NCI-H146 (cell line): Measurements from ENCODE around the gene ARHGEF39.
"Not testable (repeated sequence)": the region's sequence is repeated elsewhere in the genome, so short reads cannot be mapped to it uniquely, and the experiment has no call there.

Experiments used
- DNase-seq: peaks from one replicate; lab custom pipeline; 2025; lab: John Stamatoyannopoulos, UW

Gene ARHGEF39

GRCh38 chr9:35650341-35651158 lies 14.4 kb downstream of the ARHGEF39 start, which contains the start of gene SIT1:
Gene SIT1, minus strand, starts transcription at chr9:35650931. Its CDS starts 78 bp downstream, at chr9:35650853.
- no peak for DNase-seq

DNA sequence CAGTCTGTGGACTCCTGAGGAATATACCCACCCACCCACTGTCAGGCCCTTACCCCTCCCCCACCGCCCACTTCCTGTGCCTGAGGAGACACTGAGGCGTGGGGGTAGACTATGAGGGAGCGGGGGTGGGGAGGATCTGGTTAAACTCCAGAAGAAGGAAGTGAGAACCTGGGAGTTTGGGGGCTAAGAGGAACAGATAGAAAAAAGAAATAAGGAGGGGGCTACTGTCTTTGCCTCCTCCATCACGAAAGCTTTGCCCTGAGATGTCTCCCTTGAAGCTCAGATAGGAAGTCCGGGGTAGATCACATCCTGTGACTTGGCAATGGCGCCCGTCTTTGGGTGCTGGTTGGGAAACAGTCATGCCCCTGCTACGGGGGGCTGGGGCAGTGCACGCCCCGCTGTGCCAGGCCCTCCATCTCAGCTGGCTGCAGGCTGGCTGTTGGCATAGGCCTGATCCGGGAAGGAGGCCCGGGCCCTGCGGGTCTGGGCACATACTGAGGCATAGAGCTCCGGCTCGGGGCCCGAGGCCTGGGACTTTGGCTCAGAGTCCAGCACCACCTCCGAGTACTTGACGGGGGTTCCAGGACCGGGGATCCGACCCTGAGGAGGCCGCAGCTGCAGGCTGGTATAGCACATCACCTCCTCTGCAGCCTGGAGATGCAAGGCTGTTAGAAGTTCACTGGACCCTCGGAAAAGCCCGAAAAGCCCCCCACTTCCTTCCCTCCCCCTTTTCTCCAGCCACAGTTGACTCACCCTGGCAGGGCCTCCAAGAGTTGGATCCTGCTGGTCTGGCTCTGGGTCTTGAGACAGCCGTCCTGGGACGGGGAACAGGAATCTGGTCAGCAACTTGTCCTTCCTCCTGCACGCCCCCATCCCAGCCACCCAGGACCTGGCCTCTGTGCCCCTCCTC lies 15.3 kb downstream of the ARHGEF39 start:
- DNase-seq: no peak

GRCh38 chr9:35646533-35647265 lies 18.3 kb downstream of the ARHGEF39 start:
- peak; percentile 92 for DNase-seq

DNA sequence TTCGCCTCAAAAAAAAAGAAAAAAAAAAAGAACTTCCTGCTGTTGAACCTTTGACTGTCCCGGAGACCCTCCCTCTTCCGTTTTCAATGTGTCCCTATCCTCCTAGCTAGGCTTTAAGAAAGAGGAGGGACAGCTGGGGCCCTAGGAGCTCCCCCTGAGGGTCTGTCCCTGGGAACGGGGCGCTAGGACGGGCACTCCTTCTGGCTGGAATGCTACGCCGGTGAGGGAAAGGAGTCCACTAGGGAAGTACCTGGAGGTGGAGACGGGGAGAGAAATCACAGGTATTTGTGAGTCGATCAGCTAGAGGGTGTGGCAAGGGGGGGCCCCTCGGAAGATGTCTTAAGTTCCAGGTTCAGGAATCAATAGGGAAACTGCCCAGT lies 18.9 kb downstream of the ARHGEF39 start:
- peak; percentile 80 for DNase-seq

DNA sequence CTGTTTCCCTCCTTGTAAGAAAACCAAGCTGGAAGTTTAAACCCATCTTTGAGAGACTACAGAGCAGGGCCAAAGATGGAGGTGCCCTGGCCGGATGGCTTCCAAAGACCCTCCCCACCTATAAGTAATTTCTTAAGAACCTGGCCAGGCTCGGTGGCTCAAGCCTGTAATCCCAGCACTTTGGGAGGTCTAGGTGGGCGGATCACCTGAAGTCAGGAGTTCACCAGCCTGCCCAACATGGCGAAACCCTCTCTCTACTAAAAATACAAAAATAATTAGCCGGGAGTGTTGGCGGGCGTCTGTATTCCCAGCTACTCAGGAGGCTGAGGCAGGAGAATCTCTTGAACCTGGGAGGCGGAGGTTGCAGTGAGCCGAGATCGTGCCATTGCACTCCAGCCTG lies 19.3 kb downstream of the ARHGEF39 start:
- not testable (repeated sequence) for DNase-seq

DNA sequence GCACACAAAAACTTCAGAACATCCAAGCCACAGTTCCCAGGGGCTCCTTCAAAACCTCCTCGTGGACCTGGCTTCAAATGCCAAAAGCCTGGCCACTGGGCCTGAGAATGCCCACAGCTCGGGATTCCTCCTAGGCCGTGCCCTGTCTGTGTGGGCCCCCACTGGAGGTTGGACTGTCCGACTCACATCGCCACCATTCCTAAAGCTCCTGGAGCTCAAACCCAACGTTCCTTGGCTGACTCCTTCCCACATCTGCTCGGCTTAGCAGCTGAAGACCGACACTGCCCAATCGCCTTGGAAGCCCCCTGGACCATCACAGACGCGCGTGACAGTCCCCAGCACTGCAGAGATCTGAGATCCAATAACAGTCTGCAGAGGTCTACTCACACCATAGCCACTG lies 21.9 kb downstream of the ARHGEF39 start:
- DNase-seq: no peak

GRCh38 chr9:35641478-35641877 lies 23.5 kb downstream of the ARHGEF39 start:
- not testable (repeated sequence) for DNase-seq

GRCh38 chr9:35640431-35640830 lies 24.6 kb downstream of the ARHGEF39 start:
- not testable (repeated sequence) for DNase-seq

DNA sequence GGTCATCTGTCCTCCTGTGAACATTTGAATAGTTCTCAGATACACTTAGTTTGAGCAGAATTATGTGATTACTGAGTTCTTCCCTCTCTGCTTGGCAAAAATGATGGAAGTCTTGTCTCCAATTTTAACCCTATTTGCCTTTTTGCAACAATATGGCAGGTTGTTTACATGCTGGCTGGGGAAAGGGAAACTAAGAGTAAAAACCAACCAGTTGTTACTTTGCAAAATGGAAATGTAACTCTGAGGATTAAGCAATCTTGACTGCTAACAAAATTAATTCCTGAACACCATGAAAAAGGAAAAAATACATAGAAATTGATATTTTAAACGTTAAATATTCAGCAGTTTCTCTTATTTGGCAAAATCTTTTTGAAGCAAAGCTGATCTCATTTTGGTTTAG lies 25.4 kb downstream of the ARHGEF39 start:
- no peak for DNase-seq

GRCh38 chr9:35639225-35639624 lies 25.8 kb downstream of the ARHGEF39 start:
- not testable (repeated sequence) for DNase-seq

DNA sequence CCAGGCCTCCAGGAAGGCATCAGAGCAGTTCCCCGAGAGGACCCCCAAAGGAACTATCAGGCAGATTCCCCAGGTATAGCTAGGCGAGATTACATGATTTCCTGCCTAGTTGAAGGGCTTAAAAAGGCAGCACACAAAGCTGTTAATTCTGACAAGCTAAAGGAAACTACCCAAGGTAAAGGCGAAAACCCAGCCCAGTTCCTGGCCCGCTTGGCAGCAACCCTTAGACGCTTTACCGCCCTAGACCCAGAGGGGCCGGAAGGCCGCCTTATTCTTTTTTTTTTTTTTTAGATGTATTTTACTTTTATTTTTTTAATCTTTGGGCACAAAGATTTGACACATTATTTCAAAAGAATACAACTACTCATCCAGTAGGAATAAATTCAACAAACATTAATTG lies 26.2 kb downstream of the ARHGEF39 start:
- not testable (repeated sequence) for DNase-seq

GRCh38 chr9:35637427-35637955 lies 27.5 kb downstream of the ARHGEF39 start:
- DNase-seq: not testable (repeated sequence)

DNA sequence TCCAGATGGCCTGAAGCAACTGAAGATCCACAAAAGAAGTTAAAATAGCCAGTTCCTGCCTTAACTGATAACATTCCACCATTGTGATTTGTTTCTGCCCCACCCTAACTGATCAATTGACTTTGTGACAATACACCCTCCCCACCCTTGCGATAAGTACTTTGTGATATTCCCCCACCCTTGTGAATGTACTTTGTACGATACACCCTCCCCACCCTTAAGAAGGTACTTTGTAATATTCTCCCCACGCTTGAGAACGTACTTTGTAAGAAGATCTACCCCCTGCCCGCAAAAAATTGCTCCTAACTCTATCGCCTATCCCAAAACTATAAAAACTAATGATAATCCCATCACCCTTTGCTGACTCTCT lies 28.1 kb downstream of the ARHGEF39 start:
- not testable (repeated sequence) for DNase-seq

DNA sequence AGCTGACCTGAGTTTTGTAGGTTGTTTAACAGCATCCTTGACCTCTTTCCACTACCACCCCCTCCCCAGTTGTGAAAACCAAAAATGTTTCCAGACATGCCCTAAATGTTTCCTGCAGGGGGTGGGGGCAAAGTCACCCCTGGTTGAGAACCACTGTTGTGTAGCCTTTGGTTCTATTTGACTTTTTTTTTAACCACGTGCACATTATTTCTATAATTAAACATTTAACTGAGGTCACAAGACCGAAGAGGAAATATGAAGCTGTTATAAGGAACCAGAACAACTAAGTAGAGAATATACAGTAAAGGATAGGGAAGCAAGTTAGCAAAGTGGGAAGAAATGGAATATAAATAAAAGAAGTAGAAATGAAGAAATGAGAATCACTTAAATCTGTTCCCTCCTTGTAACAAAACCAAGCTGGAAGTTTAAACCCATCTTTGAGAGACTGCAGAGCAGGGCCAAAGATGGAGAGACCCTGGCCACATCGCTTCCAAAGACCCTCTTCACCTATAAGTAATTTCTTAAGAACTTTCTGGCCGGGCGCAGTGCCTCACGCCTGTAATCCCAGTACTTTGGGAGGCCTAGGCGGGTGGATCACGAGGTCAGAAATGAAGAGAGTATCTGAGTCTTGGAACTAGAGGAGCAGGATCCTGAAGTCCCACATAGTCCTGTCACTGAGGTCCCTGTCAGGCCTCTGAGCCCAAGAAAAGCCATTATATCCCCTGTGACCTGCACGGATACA lies 28.7 kb downstream of the ARHGEF39 start:
- no peak for DNase-seq

DNA sequence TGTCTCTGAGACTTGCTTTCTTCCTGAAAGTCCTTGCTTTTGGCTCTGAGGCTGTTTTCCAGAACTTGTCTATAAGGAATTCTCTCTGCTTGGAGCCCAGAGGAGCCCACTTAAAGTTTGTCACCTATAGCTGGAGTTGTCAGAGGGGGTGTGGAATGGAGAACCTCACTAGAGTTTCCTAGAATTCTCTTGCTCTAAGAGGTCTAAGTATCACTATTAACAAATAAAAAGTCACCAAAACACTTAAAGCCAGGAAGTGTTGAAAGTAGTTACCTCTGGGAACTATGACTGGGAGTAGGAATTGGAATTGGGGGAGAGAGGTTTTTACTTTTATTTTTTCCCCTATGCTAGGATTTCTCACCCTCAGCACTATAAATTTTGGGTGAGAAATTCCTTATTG lies 29.3 kb downstream of the ARHGEF39 start:
- DNase-seq: no peak

DNA sequence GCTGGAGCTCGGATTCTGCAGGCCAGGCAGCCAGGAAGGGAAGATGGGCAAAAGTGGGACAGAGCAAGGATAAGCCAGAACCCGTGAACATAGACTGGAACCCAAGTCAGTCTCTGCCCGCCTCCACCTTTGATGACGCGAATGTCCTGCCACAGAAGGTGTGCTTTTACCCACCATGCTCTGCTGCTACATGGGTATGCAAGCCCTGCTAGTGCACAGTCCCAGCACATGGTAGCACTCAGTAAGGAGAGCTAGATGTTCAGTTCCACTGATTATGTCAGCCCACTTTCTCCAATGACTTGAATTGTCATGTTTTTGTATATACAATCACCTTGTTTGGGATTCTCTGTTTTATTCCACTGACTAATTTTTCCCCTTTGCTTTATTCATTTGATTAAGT lies 35.4 kb downstream of the ARHGEF39 start:
- DNase-seq: no peak

DNA sequence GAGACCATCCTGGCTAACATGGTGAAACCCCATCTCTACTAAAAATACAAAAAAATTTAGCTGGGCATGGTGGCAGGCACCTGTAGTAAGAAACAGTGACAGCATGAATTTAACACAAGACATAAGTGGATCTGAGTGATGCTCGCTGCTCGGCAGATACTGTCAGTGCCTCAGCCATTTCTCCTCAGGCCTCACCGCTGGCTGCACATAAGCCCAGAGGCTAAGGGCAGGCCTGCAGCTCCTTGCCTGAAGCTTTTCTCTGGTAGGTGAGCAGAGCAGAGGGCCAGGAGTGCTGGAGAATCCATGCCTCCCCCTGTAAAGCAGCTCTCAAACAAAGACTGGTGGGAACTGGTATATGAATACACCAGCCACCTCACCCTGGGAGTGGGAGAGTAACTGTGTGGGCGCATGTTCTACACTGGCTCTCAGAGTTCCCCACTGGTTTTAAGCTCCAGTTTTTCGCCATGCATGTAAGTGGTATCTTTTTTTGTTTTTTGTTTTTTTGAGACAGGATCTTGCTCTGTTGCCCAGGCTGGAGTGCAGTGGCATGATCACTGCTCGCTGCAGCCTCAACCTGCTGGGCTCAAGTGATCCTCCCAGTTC lies 36.5 kb downstream of the ARHGEF39 start:
- DNase-seq: no peak

DNA sequence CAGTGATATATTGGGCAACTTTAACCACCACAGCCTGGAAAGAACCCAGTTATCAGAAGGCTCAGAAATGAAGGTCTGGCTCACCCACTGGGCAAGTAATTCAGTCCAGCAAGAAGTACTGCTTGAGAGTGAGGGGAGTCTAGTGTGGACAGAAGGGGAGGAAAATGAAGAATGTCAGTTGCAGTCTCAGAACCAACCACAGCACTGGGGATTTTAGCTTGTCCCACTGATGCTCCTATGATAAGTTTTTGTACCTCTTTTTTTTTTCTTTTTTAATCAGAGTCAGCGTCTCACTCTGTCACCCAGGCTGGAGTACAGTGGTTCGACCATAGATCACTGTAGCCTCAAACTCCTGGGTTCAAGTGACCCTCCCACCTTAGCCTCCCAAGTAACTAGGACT lies 37.4 kb downstream of the ARHGEF39 start:
- DNase-seq: no peak

- DNase-seq: no peak
These were observed 45.2 kb downstream of the ARHGEF39 start for GRCh38 chr9:35619800-35620158.

DNA sequence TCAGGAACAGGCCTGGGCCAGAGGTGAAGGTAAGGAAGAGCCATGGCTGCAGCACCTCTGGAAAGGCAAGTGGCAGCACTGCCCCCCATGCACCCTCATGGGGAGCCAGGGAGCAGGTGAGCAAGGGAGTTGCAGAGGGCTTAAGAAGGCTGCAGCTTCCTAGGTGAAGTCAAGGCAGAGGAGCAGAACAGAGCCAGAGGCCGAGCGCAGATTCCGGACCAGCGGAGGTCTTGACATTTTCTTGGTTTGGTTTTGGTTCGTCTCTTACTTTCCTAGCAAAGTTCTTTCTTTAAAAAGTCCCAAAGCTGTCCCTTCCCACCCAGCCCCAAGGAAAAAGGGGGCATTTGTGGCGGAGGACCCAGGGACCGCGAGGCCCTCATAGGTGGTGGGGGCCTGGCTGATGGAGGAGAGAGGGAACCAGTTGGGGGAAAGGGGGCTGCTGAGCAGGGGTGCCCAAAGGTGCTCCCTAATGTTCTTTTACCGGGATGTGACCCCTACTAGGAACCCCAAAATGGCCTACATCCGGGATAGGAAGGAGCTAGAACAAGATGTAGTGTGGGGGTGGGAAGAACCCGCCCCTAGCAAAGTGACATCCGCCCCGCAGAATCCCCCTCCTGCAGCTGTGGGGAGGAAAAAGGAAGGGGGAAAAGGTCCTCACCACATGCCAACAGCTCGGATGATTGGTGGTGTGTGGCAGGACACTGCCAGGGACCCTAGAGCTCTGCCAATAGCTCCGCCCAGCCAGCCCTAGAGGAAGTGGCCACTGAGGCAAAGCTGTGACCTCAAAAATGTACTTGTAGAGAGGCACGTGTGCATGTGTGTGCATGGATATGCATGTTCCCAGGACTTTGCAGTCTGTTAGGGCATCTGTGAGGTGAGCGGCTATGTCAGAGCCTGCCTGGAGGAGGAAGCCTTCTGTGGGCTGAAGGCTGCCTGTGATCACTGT lies 45.9 kb downstream of the ARHGEF39 start:
- no peak for DNase-seq
